GM12801 (cell line): ENCODE results near the gene LLGL1.

ENCODE experiments used
- CTCF ChIP-seq: IDR thresholded peaks from one replicate; pipeline ENCODE4 v1.5.1; 2011; ENCODE audit warnings: control low read depth; ENCODE audit not compliant: insufficient read length; ENCODE audit errors: extremely low read depth

The LLGL1 gene

GRCh38 chr17:18248811-18249210 is 23.4 kb downstream of the LLGL1 start:
- TF ChIP-seq CTCF = no peak

- no peak for TF ChIP-seq CTCF
Observed at GRCh38 chr17:18250259-18250658, 24.8 kb downstream of the LLGL1 start.

GRCh38 chr17:18250708-18251107 is 25.3 kb downstream of the LLGL1 start:
- TF ChIP-seq CTCF = no peak

- TF ChIP-seq CTCF = no peak
Observed at GRCh38 chr17:18251204-18251603, 25.8 kb downstream of the LLGL1 start.

GRCh38 chr17:18252160-18252559 is 26.7 kb downstream of the LLGL1 start:
- no peak for TF ChIP-seq CTCF

- no peak for TF ChIP-seq CTCF
Observed at GRCh38 chr17:18253187-18253884, 27.9 kb downstream of the LLGL1 start.

- TF ChIP-seq CTCF = no peak
Observed at GRCh38 chr17:18253947-18254821, 28.7 kb downstream of the LLGL1 start.
